GF-D8 (cell line): ENCODE results near the gene ELSPBP1.
"Not testable (repeated sequence)": the region's sequence is repeated elsewhere in the genome, so short reads cannot be mapped to it uniquely, and the experiment has no call there.

ENCODE experiments used
- DNase-seq: peaks from one replicate; lab custom pipeline; 2025; lab: John Stamatoyannopoulos, UW

Gene ELSPBP1

GRCh38 chr19:47994209-47994802 lies at the start of gene ELSPBP1:
TSS of gene ELSPBP1 (plus strand) at chr19:47994632. CDS start at chr19:48008668, 14,036 bp downstream.
- DNase-seq = no peak

DNA sequence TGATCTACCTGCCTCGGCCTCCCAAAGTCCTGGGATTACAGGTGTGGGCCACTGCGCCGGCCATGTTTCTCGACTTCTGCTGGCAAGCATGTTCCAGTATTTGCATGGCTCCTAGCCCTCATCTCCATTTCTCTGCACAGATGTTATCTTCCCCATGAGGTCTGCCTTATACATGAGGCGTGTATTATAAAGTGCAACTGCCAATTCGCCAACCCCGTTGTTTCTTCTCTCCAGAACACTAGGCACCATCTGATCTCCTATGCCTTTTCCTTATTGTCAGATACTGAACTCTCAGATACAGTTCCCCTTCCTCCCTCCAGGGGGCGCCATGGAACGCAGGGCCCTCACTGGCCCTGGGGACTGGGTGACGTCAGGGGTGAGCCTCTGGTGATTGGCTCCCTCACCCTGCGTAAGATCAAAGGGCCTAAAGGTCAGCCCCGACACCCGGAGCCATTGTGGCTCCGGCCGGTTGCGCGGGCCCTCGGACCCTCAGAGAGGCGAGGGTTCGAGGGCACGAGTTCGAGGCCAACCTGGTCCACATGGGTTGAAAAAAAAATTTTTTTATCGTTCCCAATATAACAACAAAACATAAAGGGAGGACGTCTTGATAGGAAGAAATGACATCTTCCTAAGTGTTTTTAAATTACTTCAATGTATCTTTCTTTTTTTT lies 44.4 kb upstream of the ELSPBP1 start:
- DNase-seq = not testable (repeated sequence)

DNA sequence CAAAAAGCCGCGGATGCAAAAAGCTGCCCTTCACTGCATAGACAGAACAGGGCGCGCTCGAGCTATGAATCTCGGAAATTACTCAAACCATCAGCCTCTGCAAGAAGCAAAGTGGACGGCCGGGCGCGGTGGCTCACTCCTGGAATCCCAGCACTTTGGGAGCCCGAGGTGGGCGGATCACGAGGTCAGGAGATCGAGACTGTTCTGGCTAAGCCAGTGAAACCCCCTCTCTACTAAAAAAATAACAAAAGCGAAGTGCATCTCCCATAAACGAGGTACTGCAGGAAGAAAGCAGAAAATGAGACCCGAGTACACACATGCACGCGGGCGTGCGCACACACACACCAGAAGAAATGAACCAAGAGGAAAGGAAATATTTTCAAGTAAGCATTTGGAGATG lies 42.3 kb upstream of the ELSPBP1 start:
- not testable (repeated sequence) for DNase-seq

DNA sequence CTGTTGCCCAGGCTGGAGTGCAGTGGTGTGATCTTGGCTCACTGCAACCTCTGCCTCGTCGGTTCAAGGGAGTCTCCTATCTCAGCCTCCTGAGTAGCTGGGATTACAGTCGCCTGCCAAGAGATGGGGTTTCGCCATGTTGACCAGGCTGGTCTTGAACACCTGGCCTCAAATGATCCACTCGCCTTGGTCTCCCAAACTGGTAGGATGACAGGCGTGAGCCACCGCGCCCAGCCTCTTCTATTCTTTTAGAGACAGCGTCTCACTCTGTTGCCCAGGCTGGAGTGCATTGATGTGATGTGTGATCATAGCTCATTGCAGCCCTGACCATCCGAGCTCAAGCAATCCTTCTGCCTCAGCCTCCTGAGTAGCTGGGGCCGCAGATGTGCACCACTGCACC lies 38.5 kb upstream of the ELSPBP1 start:
- DNase-seq = not testable (repeated sequence)

GRCh38 chr19:47973529-47973928 lies 20.9 kb upstream of the ELSPBP1 start:
- no peak for DNase-seq

DNA sequence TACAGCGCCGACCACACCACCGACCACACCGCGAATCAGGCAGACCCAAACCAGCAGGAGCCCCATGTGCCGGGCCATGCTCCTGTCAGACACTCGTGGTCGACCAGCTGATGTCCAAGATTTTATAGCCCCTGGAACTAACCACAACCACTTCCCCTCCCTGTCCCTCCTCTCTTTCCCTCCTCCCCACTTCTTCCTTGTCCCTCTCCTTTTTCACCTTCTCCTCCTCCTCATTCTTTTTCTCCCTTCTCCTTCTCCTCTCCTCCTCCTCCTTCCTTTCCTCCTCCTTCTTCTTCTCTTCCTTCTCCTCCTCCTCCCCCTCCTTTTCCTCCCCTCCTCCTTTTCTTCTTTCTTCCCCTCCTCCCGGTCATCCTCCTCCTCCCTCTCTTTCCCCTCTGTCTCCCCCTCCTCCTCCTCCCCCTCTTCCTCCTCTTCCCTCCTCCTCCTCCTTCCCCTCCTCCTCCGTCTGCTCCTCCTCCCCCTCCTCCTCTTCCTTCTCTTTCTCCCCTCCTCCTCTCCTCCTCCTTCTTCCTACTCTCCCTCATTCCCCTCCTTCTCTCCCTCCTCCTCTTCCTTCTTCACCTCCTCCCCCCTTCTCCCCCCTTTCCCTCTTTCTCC lies 3.1 kb upstream of the ELSPBP1 start:
- no peak for DNase-seq

- DNase-seq = no peak
Observed at GRCh38 chr19:47992070-47992469, 2.4 kb upstream of the ELSPBP1 start, which contains the start of gene BSPH1. TSS of gene BSPH1 (minus strand) at chr19:47992170. CDS start at chr19:47992081, 89 bp downstream.

GRCh38 chr19:47996230-47996727 lies 1.8 kb downstream of the ELSPBP1 start:
- DNase-seq = no peak

GRCh38 chr19:47998800-47999199 lies 4.4 kb downstream of the ELSPBP1 start:
- DNase-seq = no peak

DNA sequence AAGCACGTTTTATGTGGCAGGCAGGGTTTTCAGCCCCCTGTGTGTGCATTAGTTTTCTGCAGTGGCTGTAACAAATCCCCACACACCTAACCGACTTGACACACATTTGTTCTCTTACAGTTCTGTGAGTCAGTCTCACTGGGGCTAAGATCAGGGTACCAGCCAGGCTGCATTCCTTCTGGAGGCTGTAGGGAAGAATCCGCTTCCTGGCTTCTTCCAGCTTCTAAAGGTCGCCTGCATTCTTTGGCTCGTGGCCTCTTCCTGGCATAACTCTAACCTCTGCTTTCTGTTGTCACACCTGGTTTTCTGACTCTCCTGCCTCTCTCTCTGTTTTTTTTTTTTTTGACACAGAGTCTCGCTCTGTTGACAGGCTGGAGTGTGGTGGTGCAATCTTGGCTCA lies 6.4 kb downstream of the ELSPBP1 start:
- DNase-seq = no peak

- DNase-seq = no peak
Observed at GRCh38 chr19:48004236-48004635, 9.8 kb downstream of the ELSPBP1 start.

DNA sequence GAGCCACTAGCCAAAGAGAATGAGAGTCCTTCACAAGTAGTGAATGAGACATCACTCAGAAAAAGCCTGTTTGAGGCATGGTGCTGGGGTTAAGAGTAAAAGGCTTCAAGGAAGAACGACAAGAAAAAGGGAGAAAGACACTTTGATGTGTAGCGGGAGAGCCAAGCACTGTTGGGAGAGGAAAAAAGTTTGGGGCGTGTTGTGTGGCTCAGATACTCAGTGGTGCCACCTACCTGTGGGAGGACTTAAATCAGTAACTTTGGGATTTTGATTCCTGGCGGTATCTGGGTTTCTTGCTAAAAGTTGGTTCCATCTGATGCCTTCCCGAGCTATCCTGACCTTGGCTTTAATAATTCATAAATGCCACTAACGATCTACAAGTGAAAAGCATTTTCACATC lies 12.3 kb downstream of the ELSPBP1 start:
- no peak for DNase-seq

- DNase-seq = no peak
Observed at GRCh38 chr19:48010932-48011758, 16.7 kb downstream of the ELSPBP1 start.

DNA sequence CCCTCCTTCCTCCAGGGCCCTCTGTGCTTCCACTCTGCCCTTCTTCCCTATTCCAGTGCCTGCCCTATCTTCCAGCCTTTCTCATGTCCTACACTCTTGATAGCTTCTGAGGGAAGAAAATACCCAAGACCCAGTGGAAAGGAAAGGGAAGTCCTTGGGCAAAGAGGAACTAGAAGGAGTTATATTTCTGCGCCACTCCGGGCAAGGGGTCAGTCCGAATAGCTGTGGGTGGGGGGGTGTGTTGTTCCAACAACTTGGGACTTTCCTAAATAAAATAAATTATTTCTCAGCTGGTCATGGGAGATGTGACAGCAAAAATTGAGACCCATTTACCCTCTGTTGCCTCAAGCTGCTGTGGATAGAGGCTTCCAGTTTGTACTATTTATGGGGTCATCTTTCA lies 26.3 kb downstream of the ELSPBP1 start:
- no peak for DNase-seq

GRCh38 chr19:48023011-48023410 lies 28.6 kb downstream of the ELSPBP1 start:
- DNase-seq = no peak

- no peak for DNase-seq
Observed at GRCh38 chr19:48023518-48023917, 29.1 kb downstream of the ELSPBP1 start.

- DNase-seq = no peak
Observed at GRCh38 chr19:48025480-48025879, 31.0 kb downstream of the ELSPBP1 start.

GRCh38 chr19:48029431-48029830 lies 35.0 kb downstream of the ELSPBP1 start:
- DNase-seq = no peak

GRCh38 chr19:48030073-48030472 lies 35.6 kb downstream of the ELSPBP1 start:
- DNase-seq = no peak

- no peak for DNase-seq
Observed at GRCh38 chr19:48033604-48034003, 39.2 kb downstream of the ELSPBP1 start.

DNA sequence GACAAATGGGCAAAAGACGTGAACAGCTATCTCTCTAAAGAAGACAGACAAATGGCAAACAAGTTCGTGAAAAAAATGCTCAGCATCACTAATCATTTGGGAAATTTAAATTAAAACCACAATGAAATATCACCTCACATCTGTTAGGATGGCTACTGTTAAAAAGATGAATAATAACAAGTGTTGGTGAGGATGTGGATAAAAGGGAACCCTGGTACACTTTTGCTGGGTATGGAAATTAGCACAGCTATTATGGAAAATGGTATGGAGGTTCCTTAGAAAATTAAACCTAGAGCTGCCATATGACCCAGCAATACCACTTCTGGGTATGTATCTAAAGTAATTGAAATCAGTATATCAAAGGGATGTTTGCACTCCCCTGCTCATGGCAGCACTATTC lies 42.3 kb downstream of the ELSPBP1 start:
- DNase-seq = no peak

DNA sequence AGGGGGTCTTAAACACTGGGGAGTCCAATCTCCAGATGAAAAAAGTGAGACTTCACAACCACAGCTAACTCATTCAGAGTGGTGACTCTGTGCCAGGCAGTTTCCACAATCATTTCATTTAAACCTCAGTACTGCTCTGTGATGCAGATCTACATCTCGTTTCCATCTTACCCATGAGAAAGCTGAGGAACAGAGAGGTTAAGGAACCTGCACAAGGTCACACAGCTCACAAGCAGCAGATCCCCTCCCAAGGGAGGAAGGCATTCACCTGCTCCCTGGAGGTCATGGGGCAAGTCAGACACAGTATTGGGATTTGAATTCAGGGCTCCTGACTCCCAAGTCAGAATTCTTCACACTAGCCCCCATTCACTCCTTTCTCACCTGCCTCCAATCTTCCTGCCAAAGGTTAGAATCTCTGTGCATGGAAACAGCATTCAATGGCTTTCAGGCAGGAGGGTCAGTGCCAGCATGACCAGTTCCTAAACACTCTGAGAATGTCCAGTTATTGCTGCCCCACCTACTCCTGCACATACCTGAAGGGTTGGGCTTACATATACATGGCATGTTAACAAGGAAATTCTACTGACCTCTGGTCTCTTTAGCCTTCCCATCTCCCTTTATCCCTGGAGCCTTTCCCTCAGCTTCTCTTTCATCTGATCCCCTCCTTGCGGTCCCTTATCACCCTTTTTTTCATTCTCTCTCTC lies 47.6 kb downstream of the ELSPBP1 start:
- no peak for DNase-seq
